MM.1S (cell line): Measurements from ENCODE around the gene OSBP2.

Source experiments
- DNase-seq: peaks from one replicate; pipeline ENCODE4 v3.0.0-alpha.2; 2015
- H2AFZ ChIP-seq: fragments of 300-600 bp; sonication (generic); 2 replicates; pipeline ENCODE4 v1.6.0; 2016; ENCODE audit warnings: antibody characterized with exemption, low read length
- H3F3A ChIP-seq: fragments of 300-600 bp; sonication (generic); 2 replicates; pipeline ENCODE4 v1.6.1; 2016; ENCODE audit warnings: mild to moderate bottlenecking, antibody characterized with exemption, low read length, moderate library complexity, mixed read lengths; ENCODE audit not compliant: insufficient read depth
- H3K27ac ChIP-seq: fragments of 300-600 bp; sonication (generic); 2 replicates; pipeline ENCODE4 v1.5.1; 2016; ENCODE audit warnings: mild to moderate bottlenecking, low read length
- H3K27me3 ChIP-seq: fragments of 300-600 bp; sonication (generic); replicated peaks from 2 replicates; pipeline ENCODE4 v1.6.0; 2016; ENCODE audit warnings: low read length; ENCODE audit not compliant: insufficient read depth
- H3K36me3 ChIP-seq: fragments of 300-600 bp; sonication (generic); replicated peaks from 2 replicates; pipeline ENCODE4 v1.6.1; 2016; ENCODE audit warnings: mild to moderate bottlenecking, low read length, mixed read lengths; ENCODE audit not compliant: insufficient read depth
- H3K4me1 ChIP-seq: fragments of 300-600 bp; sonication (generic); 2 replicates; pipeline ENCODE4 v1.6.1; 2016; ENCODE audit warnings: low read length, mixed read lengths
- H3K4me2 ChIP-seq: fragments of 300-600 bp; sonication (generic); 2 replicates; pipeline ENCODE4 v1.6.0; 2016; ENCODE audit warnings: low read depth, low read length
- H3K4me3 ChIP-seq: fragments of 300-600 bp; sonication (generic); 2 replicates; pipeline ENCODE4 v1.5.1; 2016; ENCODE audit warnings: low read length, mixed read lengths
- H3K79me2 ChIP-seq: fragments of 300-600 bp; sonication (generic); 2 replicates; pipeline ENCODE4 v1.6.1; 2016; ENCODE audit warnings: mixed run types, low read length, mixed read lengths
- H3K9ac ChIP-seq: fragments of 300-600 bp; sonication (generic); 2 replicates; pipeline ENCODE4 v1.6.1; 2016; ENCODE audit warnings: low read length, mixed read lengths
- H3K9me2 ChIP-seq: fragments of 300-600 bp; sonication (generic); replicated peaks from 2 replicates; pipeline ENCODE4 v1.6.1; 2016; ENCODE audit warnings: mild to moderate bottlenecking, low read length, mixed read lengths; ENCODE audit not compliant: insufficient read depth
- H3K9me3 ChIP-seq: fragments of 300-600 bp; sonication (generic); replicated peaks from 2 replicates; pipeline ENCODE4 v1.6.1; 2016; ENCODE audit warnings: mild to moderate bottlenecking, low read length, mixed read lengths; ENCODE audit not compliant: insufficient read depth
- H4K20me1 ChIP-seq: fragments of 300-600 bp; sonication (generic); 2 replicates; pipeline ENCODE4 v1.6.1; 2016; ENCODE audit warnings: mild to moderate bottlenecking, low read length, moderate library complexity, mixed read lengths; ENCODE audit not compliant: insufficient read depth
- CTCF ChIP-seq: fragments of 300-600 bp; sonication (generic); IDR thresholded peaks from 2 replicates; pipeline ENCODE4 v1.5.1; 2016; ENCODE audit warnings: antibody characterized with exemption, low read length, mixed read lengths
- EZH2 ChIP-seq: fragments of 300-600 bp; sonication (generic); optimal IDR thresholded peaks from 2 replicates; pipeline ENCODE3; 2017; ENCODE audit warnings: low read depth, mild to moderate bottlenecking, antibody characterized with exemption, low read length, mixed read lengths
- EZH2phosphoT487 ChIP-seq: fragments of 300-600 bp; sonication (generic); IDR thresholded peaks from 2 replicates; pipeline ENCODE4 v1.6.1; 2018; ENCODE audit warnings: antibody characterized with exemption, low read length

Gene OSBP2

GRCh38 chr22:30931541-30932300 lies 237.0 kb downstream of the OSBP2 start:
- no peak overlapping the region for H3K4me2 ChIP-seq
- no peaks in the 10 kb centered on the region for H3F3A ChIP-seq
- H3K36me3 ChIP-seq, result no peaks in the 10 kb centered on the region; the same call in 1 of the 2 replicates
- H3K9me3 ChIP-seq, result no peaks in the 10 kb centered on the region
- no peak overlapping the region for H2AFZ ChIP-seq
- H3K27me3 ChIP-seq, result no peaks in the 10 kb centered on the region
- no peaks in the 10 kb centered on the region for H3K79me2 ChIP-seq
- no peak overlapping the region for H3K27ac ChIP-seq
- H3K4me1 ChIP-seq, result no peaks in the 10 kb centered on the region
- no peaks in the 10 kb centered on the region for H4K20me1 ChIP-seq
- no peak for TF ChIP-seq CTCF
- no peak for TF ChIP-seq EZH2phosphoT487
- TF ChIP-seq EZH2, result no peak
- DNase-seq, result no peak
- H3K4me3 ChIP-seq, result no peak overlapping the region
- no peaks in the 10 kb centered on the region for H3K9me2 ChIP-seq
- no peak overlapping the region for H3K9ac ChIP-seq

GRCh38 chr22:30932661-30933060 lies 238.0 kb downstream of the OSBP2 start:
- H3K4me1 ChIP-seq, result no peaks in the 10 kb centered on the region
- no peak for TF ChIP-seq EZH2phosphoT487
- no peak for TF ChIP-seq EZH2
- no peak for TF ChIP-seq CTCF

GRCh38 chr22:30933457-30933856 lies 238.8 kb downstream of the OSBP2 start:
- H3K79me2 ChIP-seq, result no peaks in the 10 kb centered on the region
- no peak for TF ChIP-seq CTCF
- no peak for TF ChIP-seq EZH2phosphoT487

More at GRCh38 chr22:30932661-30933060, 238.0 kb downstream of the OSBP2 start:
- no peaks in the 10 kb centered on the region; the same call in 1 of the 2 replicates for H3K36me3 ChIP-seq
- no peaks in the 10 kb centered on the region for H3K9me3 ChIP-seq
- no peaks in the 10 kb centered on the region for H3K27me3 ChIP-seq
- H3K27ac ChIP-seq, result no peak overlapping the region
- no peak overlapping the region for H3K4me2 ChIP-seq
- no peaks in the 10 kb centered on the region for H3K79me2 ChIP-seq
- no peaks in the 10 kb centered on the region for H3K9me2 ChIP-seq
- no peak overlapping the region for H2AFZ ChIP-seq
- no peak overlapping the region for H3K4me3 ChIP-seq
- DNase-seq, result no peak
- no peak overlapping the region for H3K9ac ChIP-seq
- no peaks in the 10 kb centered on the region for H4K20me1 ChIP-seq
- H3F3A ChIP-seq, result no peaks in the 10 kb centered on the region

More at GRCh38 chr22:30933457-30933856, 238.8 kb downstream of the OSBP2 start:
- Histone ChIP-seq H3K27ac (no peak overlapping the region), H3K4me1 (no peaks in the 10 kb centered on the region), H3K4me2 (no peak overlapping the region), H3F3A (no peaks in the 10 kb centered on the region), H2AFZ (no peak overlapping the region), H3K9me2 (no peaks in the 10 kb centered on the region), H3K9me3 (no peaks in the 10 kb centered on the region), H3K9ac (no peak overlapping the region), H4K20me1 (no peaks in the 10 kb centered on the region), H3K36me3 (no peaks in the 10 kb centered on the region; the same call in 1 of the 2 replicates), H3K4me3 (no peak overlapping the region), H3K27me3 (no peaks in the 10 kb centered on the region)
- DNase-seq, result no peak
